ENCODE results near the gene FMO5. TPM values are rescaled to one million over a fixed set of nuclear protein-coding genes. Genes with fewer than 3 reads are reported as not detected.
"Not testable (repeated sequence)": the region's sequence is repeated elsewhere in the genome, so short reads cannot be mapped to it uniquely, and the experiment has no call there.

FMO5 gene
- total and polyA plus RNA-seq, 5 experiments from 2014 or later, result 0.16 to 1.2 (median 0.43) TPM

DNA sequence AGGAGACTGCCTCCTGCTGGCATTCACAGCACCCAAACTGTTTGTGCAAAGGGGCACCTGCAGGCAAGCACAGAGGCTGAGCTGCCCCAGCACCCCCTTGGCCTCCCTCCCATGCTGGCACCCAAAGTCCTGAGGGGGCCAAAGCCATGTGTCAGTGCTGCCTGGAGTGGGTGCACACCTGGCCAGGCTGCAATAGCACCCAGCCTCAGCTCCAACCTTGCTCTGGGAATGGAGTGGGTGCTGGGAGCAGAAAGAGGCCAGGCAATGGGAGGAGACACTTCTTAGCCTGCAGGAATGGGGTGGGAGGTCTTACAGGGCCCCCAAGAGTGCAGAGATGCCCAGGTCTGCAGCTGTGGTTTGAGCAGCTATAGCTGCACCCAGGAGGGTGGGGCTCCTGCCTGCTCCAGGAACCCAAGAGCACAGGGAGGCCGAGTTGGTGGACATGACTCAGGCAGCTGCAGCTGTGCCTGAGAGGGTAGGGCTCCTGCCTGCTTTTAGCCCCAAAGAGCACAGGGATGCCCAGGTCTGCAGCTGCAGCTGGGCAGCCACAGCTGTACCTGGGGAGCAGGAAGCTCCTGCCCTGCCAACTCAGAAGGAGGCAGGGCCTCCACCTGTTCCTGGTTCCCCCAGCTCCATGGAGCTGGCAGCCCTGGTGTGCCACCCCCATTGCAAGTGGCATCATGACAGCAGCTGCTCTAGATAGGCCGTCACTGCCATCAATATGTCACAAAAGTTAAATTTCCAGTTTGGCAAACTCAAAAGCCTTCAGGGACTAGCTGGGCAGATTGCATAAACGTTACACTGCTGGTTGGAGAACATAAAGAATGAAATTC, 12.0 kb upstream of the FMO5 start:
- Mint-ChIP-seq H3K27me3 (peaks cover 0 to 10% (median 5%) of the 10 kb centered on the region in 5 donors), H3K36me3 (no peaks in the 10 kb centered on the region)
- POLR2A ChIA-PET, result no interaction called here

GRCh38 chr1:147236448-147236847, 11.3 kb upstream of the FMO5 start:
- peaks cover 0 to 10% (median 5%) of the 10 kb centered on the region in 5 donors for H3K27me3 Mint-ChIP-seq
- ATAC-seq (no peak), DNase-seq (no peak)
- POLR2A ChIA-PET, result no interaction called here
- no peaks in the 10 kb centered on the region for H3K4me1 Mint-ChIP-seq
- no peaks in the 10 kb centered on the region for H3K9me3 Mint-ChIP-seq
- no peak overlapping the region for H3K27ac Mint-ChIP-seq
- H3K4me3 Mint-ChIP-seq, result no peak overlapping the region
- no peaks in the 10 kb centered on the region for H3K36me3 Mint-ChIP-seq

More for the DNA sequence above, 12.0 kb upstream of the FMO5 start:
- H3K27ac Mint-ChIP-seq, result no peak overlapping the region
- no peak overlapping the region for H3K4me3 Mint-ChIP-seq
- no peaks in the 10 kb centered on the region for H3K9me3 Mint-ChIP-seq
- ATAC-seq (no peak), DNase-seq (no peak)
- H3K4me1 Mint-ChIP-seq, result peaks cover 0 to 4% (median 3%) of the 10 kb centered on the region in 4 donors

DNA sequence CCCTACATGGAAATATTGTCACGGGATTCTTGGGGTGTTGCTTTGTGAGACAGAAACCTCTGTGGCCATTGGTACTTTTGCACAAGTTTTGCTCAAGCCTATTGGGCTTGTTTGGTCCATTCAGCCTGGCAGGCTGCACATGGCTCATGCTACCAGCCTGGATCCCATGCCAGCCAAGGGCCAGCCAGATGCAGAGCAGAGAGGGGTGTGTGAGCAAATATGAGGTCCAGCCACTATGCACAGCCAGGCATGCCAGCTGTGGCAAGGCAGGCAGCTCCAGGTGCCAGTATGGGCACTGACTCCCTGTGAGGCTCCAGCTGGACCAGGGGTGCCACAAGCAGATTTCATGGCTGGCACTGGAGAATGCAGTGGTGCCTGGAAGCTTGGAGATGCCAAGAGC, 10.7 kb upstream of the FMO5 start:
- Mint-ChIP-seq H3K36me3 (no peaks in the 10 kb centered on the region), H3K9me3 (no peaks in the 10 kb centered on the region), H3K27me3 (peaks cover 0 to 10% (median 5%) of the 10 kb centered on the region in 5 donors), H3K4me1 (no peaks in the 10 kb centered on the region), H3K27ac (no peak overlapping the region), H3K4me3 (no peak overlapping the region)
- no peak for ATAC-seq
- POLR2A ChIA-PET, result no interaction called here
- no peak for DNase-seq

- H3K27ac Mint-ChIP-seq, POLR2A ChIA-PET, H3K9me3 Mint-ChIP-seq, H3K36me3 Mint-ChIP-seq, H3K27me3 Mint-ChIP-seq, H3K4me3 Mint-ChIP-seq, ATAC-seq, DNase-seq, H3K4me1 Mint-ChIP-seq: not testable (repeated sequence)
Measured at GRCh38 chr1:147233903-147234302, 8.8 kb upstream of the FMO5 start.

DNA sequence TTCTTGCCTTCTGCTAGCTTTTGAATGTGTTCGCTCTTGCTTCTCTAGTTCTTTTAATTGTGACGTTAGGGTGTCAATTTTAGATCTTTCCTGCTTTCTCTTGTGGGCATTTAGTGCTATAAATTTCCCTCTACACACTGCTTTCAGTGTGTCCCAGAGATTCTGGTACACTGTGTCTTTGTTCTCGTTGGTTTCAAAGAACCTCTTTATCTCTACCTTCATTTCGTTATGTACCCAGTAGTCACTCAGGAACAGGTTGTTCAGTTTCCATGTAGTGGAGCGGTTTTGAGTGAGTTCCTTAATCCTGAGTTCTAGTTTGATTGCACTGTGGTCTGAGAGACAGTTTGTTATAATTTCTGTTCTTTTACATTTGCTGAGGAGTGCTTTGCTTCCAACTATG, 5.9 kb upstream of the FMO5 start:
- H3K4me3 Mint-ChIP-seq, result not testable (repeated sequence)

DNA sequence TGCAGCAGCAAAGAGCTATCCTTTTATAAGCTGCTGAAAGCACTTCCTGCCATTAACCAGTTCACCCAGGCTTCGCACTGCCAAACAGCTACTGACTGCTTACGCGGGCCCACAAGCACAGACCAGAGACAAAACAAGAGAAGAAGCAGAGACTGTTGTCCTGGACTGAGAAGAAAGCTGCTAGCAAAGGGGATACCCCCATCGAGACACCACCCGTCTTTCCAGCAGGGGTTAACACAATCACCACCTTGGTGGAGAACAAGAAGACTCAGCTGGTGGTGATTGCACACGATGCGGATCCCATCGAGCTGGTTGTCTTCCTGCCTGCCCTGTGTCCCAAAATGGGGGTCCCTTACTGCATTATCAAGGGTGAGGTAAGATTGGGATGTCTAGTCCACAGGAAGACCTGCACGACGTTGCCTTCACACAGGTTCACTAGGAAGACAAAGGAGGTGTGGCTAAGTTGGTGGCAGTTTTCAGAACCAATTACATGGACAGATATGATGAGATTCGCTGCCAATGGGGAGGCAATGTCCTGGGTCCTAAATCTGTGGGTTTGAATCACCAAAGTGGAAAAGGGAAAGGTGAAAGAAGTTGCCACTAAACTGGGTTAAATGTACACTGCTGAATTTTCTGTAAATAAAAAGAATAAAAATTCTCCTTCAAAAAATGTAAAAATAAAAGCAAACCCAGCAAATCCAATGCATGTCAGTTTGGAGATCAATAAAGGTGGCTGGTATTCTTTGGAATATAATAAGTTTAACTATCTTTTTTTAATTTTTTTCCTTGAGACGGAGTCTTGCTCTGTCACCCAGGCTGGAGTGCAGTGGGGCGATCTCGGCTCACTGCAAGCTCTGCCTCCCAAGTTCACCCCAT, 1.2 kb downstream of the FMO5 start:
- Mint-ChIP-seq H3K9me3 (no peaks in the 10 kb centered on the region), H3K4me3 (peak overlapping the region in 9 of 10 donors; percentile 12 to 79 (median 53)), H3K36me3 (no peaks in the 10 kb centered on the region), H3K4me1 (peaks cover 10 to 22% (median 18%) of the 10 kb centered on the region in 4 donors), H3K27me3 (no peaks in the 10 kb centered on the region), H3K27ac (peak overlapping the region in 4 of 10 donors; percentile 6 to 48 (median 36))
- DNase-seq (no peak), ATAC-seq (no peak)
- POLR2A ChIA-PET, result no interaction called here

More for the DNA sequence above, 5.9 kb upstream of the FMO5 start:
- DNase-seq, POLR2A ChIA-PET, H3K27me3 Mint-ChIP-seq, ATAC-seq, H3K9me3 Mint-ChIP-seq, H3K27ac Mint-ChIP-seq, H3K4me1 Mint-ChIP-seq, H3K36me3 Mint-ChIP-seq: not testable (repeated sequence)

GRCh38 chr1:147218606-147219005, 6.5 kb downstream of the FMO5 start:
- Mint-ChIP-seq H3K36me3 (no peaks in the 10 kb centered on the region), H3K27me3 (no peaks in the 10 kb centered on the region)
- POLR2A ChIA-PET, result no interaction called here

GRCh38 chr1:147217141-147217540, 8.0 kb downstream of the FMO5 start:
- H3K36me3 Mint-ChIP-seq, result no peaks in the 10 kb centered on the region
- POLR2A ChIA-PET, result no interaction called here
- no peak overlapping the region for H3K4me3 Mint-ChIP-seq
- DNase-seq (no peak), ATAC-seq (no peak)
- H3K4me1 Mint-ChIP-seq, result peaks cover 0 to 6% (median 0%) of the 10 kb centered on the region in 4 donors
- H3K27me3 Mint-ChIP-seq, result no peaks in the 10 kb centered on the region
- no peaks in the 10 kb centered on the region for H3K9me3 Mint-ChIP-seq
- H3K27ac Mint-ChIP-seq, result no peak overlapping the region

More at GRCh38 chr1:147218606-147219005, 6.5 kb downstream of the FMO5 start:
- H3K4me3 Mint-ChIP-seq, result no peak overlapping the region
- no peak for ATAC-seq
- H3K4me1 Mint-ChIP-seq, result peaks cover 0 to 6% (median under 1%) of the 10 kb centered on the region in 4 donors
- H3K27ac Mint-ChIP-seq, result no peak overlapping the region
- DNase-seq, result no peak
- H3K9me3 Mint-ChIP-seq, result no peaks in the 10 kb centered on the region

GRCh38 chr1:147216124-147216523, 9.0 kb downstream of the FMO5 start:
- Mint-ChIP-seq H3K36me3 (no peaks in the 10 kb centered on the region), H3K27ac (no peak overlapping the region), H3K9me3 (no peaks in the 10 kb centered on the region), H3K27me3 (no peaks in the 10 kb centered on the region), H3K4me1 (peaks cover 0 to 6% (median 0%) of the 10 kb centered on the region in 4 donors), H3K4me3 (no peak overlapping the region)
- POLR2A ChIA-PET, result no interaction called here
- no peak for DNase-seq
- ATAC-seq, result no peak

DNA sequence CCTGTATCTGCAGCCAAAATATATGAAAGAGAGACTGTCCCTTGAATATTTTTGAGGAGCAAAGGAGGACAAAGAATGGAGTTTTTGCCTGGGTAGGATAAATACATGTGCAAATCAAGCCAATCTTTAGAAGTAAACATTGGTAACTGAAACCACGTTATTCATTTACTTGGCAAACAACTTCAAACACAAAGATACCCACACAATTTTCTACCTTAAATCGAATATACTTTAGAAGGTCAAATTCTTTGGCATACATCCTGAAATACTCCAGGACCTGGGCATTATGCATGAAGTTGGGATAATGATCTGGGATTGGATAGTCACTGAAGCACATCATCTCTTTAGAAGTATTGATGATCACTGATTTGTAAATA, 9.6 kb downstream of the FMO5 start:
- Mint-ChIP-seq H3K4me3 (no peak overlapping the region), H3K27me3 (no peaks in the 10 kb centered on the region), H3K9me3 (no peaks in the 10 kb centered on the region), H3K27ac (no peak overlapping the region), H3K36me3 (no peaks in the 10 kb centered on the region), H3K4me1 (peaks cover 0 to 6% (median 0%) of the 10 kb centered on the region in 4 donors)
- POLR2A ChIA-PET, result no interaction called here
- DNase-seq, result no peak
- no peak for ATAC-seq

DNA sequence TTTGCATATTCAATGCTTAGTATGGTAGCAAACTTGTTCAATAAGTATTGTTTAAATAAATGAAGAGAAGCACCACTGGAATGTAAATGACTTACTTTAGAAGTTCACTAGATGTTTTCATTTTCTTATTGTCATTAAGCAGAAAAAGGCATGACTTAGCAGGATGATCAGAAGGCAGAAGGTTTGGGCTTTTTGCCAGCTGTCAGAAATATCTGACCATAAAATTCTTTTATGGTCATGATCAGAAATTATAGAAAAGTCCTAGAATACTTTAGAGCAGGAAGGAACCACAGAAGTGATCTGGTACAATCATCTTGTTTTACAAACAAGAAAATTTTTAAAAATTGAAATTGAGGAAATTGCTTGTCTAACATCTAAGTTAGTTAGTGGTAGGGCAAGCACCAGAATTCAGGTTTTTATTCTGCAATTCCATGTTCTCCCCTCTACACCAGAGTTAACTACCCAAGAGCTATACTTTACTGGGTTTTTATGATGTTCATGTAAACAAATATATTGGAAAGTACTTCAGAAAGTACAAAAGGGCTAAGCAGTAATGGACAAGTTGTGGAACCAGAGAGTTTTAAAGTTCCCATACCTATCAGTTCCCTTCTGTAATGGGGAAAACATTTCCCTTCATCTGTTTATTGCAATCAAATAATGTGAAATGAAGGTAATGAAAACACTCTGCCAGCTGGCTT, 10.1 kb downstream of the FMO5 start:
- Mint-ChIP-seq H3K4me3 (no peak overlapping the region), H3K36me3 (no peaks in the 10 kb centered on the region), H3K27me3 (no peaks in the 10 kb centered on the region), H3K9me3 (no peaks in the 10 kb centered on the region), H3K27ac (no peak overlapping the region), H3K4me1 (peaks cover 0 to 6% (median 0%) of the 10 kb centered on the region in 4 donors)
- DNase-seq (no peak), ATAC-seq (no peak)
- POLR2A ChIA-PET, result no interaction called here

DNA sequence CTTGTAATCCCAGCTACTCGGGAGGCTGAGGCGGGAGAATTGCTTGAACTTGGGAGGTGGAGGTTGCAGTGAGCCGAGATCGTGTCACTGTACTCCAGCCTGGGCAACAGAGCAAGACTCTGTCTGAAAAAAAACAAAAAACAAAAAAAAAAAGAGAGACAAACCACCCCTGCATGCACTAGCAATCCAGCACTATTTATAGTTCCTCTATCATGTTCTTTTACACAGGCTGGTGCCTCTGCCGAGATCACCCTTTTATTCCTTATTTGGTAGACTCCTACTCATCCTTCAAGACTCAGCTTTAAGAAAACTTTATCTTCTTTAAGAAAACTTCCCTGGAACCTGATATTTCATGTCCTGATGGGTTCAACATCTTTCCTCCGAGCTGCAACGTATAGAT, 10.8 kb downstream of the FMO5 start:
- Mint-ChIP-seq H3K27ac (peak overlapping the region in 1 of 10 donors; percentile 89), H3K4me3 (no peak overlapping the region), H3K27me3 (no peaks in the 10 kb centered on the region), H3K9me3 (no peaks in the 10 kb centered on the region), H3K36me3 (peaks cover 0 to 2% (median 0%) of the 10 kb centered on the region in 3 donors), H3K4me1 (peaks cover 0 to 6% (median 0%) of the 10 kb centered on the region in 4 donors)
- POLR2A ChIA-PET, result no interaction called here
- DNase-seq, result no peak
- ATAC-seq, result no peak

DNA sequence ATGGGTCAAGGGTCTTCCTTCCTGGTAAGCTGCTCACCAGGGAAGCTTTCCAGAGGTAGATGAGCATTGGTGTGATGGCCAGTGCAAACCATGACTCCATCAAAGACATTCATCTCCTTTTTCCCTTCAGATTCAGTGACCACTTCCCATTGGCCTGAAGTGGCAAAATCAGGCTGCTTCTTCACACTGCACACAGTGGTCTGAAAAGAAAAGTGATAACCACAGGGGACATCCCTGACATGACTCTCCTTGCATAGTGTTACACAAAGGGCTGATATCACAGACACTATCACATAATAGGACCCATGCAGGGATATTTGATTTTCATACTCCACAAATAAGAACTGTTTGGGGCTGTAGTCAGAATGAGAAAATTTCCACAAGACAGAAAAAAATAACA, 11.9 kb downstream of the FMO5 start:
- ATAC-seq, result no peak

More for the DNA sequence above, 11.9 kb downstream of the FMO5 start:
- Mint-ChIP-seq H3K27me3 (no peaks in the 10 kb centered on the region), H3K4me1 (peaks cover 0 to 6% (median 0%) of the 10 kb centered on the region in 4 donors), H3K27ac (peak overlapping the region in 1 of 10 donors; percentile 35), H3K36me3 (peaks cover 0 to 2% (median 0%) of the 10 kb centered on the region in 3 donors), H3K4me3 (no peak overlapping the region), H3K9me3 (no peaks in the 10 kb centered on the region)
- no peak for DNase-seq
- POLR2A ChIA-PET, result no interaction called here
